Activated B cell treated with CpG ODN at 0.5 μM for 24 hours (primary cell): ENCODE measurements around the gene SDK2. TPM values are rescaled to one million over a fixed set of nuclear protein-coding genes. Genes with fewer than 3 reads are reported as not detected.

Experiments
- ATAC-seq: fragments of 200-7000 bp; cut with Tn5 transposase; one replicate; pipeline ENCODE4 v1.10.0; 2021; ENCODE audit warnings: low read depth, mild to moderate bottlenecking, moderate library complexity
- CTCF ChIA-PET: fragments of 350-600 bp; sonication (Branson Sonifier 250); formaldehyde crosslinking; loops from one replicate; lab custom pipeline; 2021; ENCODE audit warnings: antibody characterized with exemption; lab: Charles Lee
- POLR2A ChIA-PET: fragments of 350-600 bp; sonication (Branson Sonifier 250); formaldehyde crosslinking; loops from one replicate; lab custom pipeline; 2021; ENCODE audit warnings: antibody characterized with exemption; lab: Charles Lee
- DNase-seq: peaks from one replicate; pipeline ENCODE4 v3.0.0; 2022
- H3K27ac Mint-ChIP-seq: one replicate; pipeline ENCODE4 v1.8.0; 2020; ENCODE audit warnings: mixed read lengths
- H3K27me3 Mint-ChIP-seq: one replicate; pipeline ENCODE4 v1.8.0; 2021; ENCODE audit warnings: mixed read lengths
- H3K36me3 Mint-ChIP-seq: one replicate; pipeline ENCODE4 v1.8.0; 2021; ENCODE audit warnings: low read depth, mixed read lengths
- H3K4me1 Mint-ChIP-seq: one replicate; pipeline ENCODE4 v1.8.0; 2021; ENCODE audit warnings: mixed read lengths
- H3K4me3 Mint-ChIP-seq: one replicate; pipeline ENCODE4 v1.8.0; 2020; ENCODE audit warnings: mild to moderate bottlenecking, mixed read lengths
- H3K9me3 Mint-ChIP-seq: one replicate; pipeline ENCODE4 v1.8.0; 2020; ENCODE audit warnings: mixed read lengths
- intact Hi-C: fragments of 100-400 bp; cut with micrococcal nuclease; formaldehyde crosslinking; loops from one replicate; pipeline ENCODE4 v1.15.1; 2024
- total RNA-seq: library from RNA; stranded (reverse); gene quantifications from 2 replicates; pipeline ENCODE4 v1.2.3, GENCODE V29; 2022
- TF ChIP-seq, protein P1 (sequence below): fragments of 200-600 bp; IDR thresholded peaks from one replicate; pipeline ENCODE4 v1.8.0; 2022; ENCODE audit warnings: antibody characterized with exemption, mild to moderate bottlenecking

SDK2 gene
- total RNA-seq, 1 donor from 2014 or later = 2.5 TPM

DNA sequence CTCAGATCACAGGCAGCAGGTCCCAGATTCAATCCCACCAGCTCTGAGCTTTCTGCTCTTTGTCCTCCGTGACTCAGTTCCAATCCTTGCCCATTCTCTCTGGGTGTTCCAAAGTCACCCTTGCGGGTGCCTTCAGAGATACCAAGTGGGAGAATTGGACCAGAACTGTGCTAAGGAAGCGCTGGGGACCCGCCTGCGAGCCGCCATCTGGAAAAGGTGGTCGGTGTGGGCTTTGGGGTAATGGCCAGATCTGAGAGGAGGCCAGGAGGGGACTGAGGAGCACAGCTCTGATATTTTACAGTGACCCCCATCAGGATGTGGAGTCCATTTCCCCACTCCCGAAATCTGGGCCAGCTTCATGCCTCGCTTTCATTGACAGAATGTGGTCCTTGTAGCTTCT is 152.6 kb downstream of the SDK2 start:
- ATAC-seq = no peak
- TF ChIP-seq, protein P1, sequence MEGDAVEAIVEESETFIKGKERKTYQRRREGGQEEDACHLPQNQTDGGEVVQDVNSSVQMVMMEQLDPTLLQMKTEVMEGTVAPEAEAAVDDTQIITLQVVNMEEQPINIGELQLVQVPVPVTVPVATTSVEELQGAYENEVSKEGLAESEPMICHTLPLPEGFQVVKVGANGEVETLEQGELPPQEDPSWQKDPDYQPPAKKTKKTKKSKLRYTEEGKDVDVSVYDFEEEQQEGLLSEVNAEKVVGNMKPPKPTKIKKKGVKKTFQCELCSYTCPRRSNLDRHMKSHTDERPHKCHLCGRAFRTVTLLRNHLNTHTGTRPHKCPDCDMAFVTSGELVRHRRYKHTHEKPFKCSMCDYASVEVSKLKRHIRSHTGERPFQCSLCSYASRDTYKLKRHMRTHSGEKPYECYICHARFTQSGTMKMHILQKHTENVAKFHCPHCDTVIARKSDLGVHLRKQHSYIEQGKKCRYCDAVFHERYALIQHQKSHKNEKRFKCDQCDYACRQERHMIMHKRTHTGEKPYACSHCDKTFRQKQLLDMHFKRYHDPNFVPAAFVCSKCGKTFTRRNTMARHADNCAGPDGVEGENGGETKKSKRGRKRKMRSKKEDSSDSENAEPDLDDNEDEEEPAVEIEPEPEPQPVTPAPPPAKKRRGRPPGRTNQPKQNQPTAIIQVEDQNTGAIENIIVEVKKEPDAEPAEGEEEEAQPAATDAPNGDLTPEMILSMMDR = no peak
- H3K27me3 Mint-ChIP-seq = no peaks in the 10 kb centered on the region

DNA sequence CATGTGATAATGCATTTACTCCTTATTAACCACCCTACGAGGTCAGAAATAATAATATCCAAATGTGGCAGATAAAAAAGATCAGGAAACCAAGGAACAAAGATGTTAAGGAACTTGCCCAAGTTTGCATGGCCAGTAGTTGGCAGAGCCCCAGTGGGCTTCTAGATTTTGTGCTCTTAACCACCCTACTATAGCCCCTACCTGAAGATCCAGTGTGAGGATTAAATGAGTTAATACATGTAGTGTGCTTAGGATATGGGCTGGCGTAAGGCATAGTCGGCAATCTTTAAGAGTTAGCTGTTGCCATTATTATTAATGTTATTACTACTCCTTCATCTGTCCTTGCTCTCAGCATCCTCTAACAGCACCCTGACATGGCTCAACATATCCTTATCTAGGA is 153.4 kb downstream of the SDK2 start:
- POLR2A ChIA-PET = no interaction called here
- H3K4me3 Mint-ChIP-seq = no peak overlapping the region
- DNase-seq (no peak), ATAC-seq (no peak)
- no peaks in the 10 kb centered on the region for H3K4me1 Mint-ChIP-seq
- H3K27ac Mint-ChIP-seq = no peak overlapping the region
- TF ChIP-seq, protein P1 = no peak
- CTCF ChIA-PET = no interaction called here
- intact Hi-C loops = no loop called here
- H3K36me3 Mint-ChIP-seq = peaks cover 16% of the 10 kb centered on the region
- no peaks in the 10 kb centered on the region for H3K27me3 Mint-ChIP-seq
- H3K9me3 Mint-ChIP-seq = peaks cover 2% of the 10 kb centered on the region

More for the DNA sequence above, 152.6 kb downstream of the SDK2 start:
- no peak for DNase-seq
- Mint-ChIP-seq H3K4me1 (no peaks in the 10 kb centered on the region), H3K4me3 (no peak overlapping the region), H3K27ac (no peak overlapping the region), H3K9me3 (no peaks in the 10 kb centered on the region), H3K36me3 (peaks cover 8% of the 10 kb centered on the region)
- ChIA-PET POLR2A (no interaction called here), CTCF (no interaction called here)
- intact Hi-C loops = no loop called here

DNA sequence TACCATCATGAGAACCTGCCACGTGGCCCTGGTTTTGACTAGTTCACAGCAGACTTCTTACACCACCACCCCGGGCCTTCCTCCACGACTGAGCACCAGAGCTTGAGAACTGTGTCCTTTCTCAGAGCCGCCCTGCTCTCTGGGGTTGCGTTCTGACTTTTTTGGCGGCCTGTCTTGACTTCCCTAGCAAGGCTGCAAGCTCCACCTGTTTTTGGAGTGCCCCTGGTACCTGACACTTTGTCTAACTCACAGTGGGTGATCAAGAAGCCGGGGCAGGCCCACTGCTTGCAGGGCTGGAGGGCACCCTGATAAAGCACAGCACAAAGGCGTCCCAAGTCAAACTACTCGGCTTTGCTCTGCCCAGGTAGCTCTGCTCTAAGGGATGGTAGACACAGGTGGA is 154.3 kb downstream of the SDK2 start:
- H3K4me1 Mint-ChIP-seq = no peaks in the 10 kb centered on the region
- no peak overlapping the region for H3K4me3 Mint-ChIP-seq
- DNase-seq (no peak), ATAC-seq (no peak)
- intact Hi-C loops = no loop called here
- POLR2A ChIA-PET = no interaction called here
- TF ChIP-seq, protein P1 = no peak
- H3K36me3 Mint-ChIP-seq = peaks cover 22% of the 10 kb centered on the region
- CTCF ChIA-PET = no interaction called here
- H3K9me3 Mint-ChIP-seq = peaks cover 8% of the 10 kb centered on the region
- no peak overlapping the region for H3K27ac Mint-ChIP-seq
- no peaks in the 10 kb centered on the region for H3K27me3 Mint-ChIP-seq

DNA sequence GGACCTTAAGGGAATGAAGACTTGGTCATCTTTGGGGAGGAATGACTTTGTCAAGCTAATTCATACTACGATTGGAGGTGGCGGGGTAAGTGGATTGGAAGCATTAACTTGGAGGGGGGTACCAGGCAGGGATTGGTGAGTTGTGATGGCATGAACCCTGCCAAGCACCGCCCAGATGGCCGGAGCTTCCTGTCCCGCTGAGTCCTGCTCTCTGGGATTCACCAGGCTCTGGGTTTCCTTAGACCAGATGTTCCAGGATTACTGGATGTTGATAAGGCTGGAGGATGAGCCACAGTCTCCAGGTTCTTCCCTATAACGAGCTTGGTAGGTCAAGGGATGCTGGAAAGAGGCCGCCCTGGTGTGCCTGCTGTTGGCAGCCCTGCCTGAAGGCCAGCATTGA is 154.9 kb downstream of the SDK2 start:
- Mint-ChIP-seq H3K9me3 (peaks cover 10% of the 10 kb centered on the region), H3K27me3 (no peaks in the 10 kb centered on the region), H3K4me3 (no peak overlapping the region), H3K4me1 (no peaks in the 10 kb centered on the region), H3K27ac (no peak overlapping the region), H3K36me3 (peaks cover 23% of the 10 kb centered on the region)
- ATAC-seq (no peak), DNase-seq (no peak)
- CTCF ChIA-PET = no interaction called here
- intact Hi-C loops = no loop called here
- TF ChIP-seq, protein P1 = no peak
- POLR2A ChIA-PET = no interaction called here

DNA sequence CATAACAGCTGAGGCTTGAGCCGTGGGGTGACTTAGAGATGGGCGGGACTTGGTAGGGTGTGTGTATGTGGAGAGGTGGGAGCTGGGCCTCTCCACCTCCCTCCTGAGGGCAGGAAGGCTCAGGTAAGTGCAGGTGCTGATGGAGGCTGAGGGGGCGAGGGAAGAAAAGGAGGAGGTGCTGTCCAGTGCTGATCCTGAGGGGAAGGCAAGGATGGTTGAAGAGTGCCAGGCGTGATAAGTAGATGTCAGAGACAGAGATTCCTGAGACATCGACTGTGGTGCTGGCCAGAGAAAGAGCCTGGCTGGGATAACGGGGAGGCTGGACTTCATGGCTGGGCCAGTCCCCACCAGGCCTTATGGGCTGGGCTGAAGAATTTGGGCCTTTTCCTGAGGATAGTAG is 159.1 kb downstream of the SDK2 start:
- H3K4me3 Mint-ChIP-seq = no peak overlapping the region
- intact Hi-C loops = no loop called here
- TF ChIP-seq, protein P1 = no peak
- peaks cover 2% of the 10 kb centered on the region for H3K27me3 Mint-ChIP-seq
- DNase-seq (no peak), ATAC-seq (no peak)
- H3K36me3 Mint-ChIP-seq = peaks cover 23% of the 10 kb centered on the region
- H3K4me1 Mint-ChIP-seq = peaks cover 19% of the 10 kb centered on the region
- H3K9me3 Mint-ChIP-seq = peaks cover 10% of the 10 kb centered on the region
- ChIA-PET CTCF (no interaction called here), POLR2A (no interaction called here)
- no peak overlapping the region for H3K27ac Mint-ChIP-seq
